K562 (cell line): ENCODE data around the gene SDS. TPM values are rescaled to one million over a fixed set of nuclear protein-coding genes. Genes with fewer than 3 reads are reported as not detected.

Experiments
- ATAC-seq: fragments of 200-7000 bp; cut with Tn5 transposase; 3 replicates; pipeline ENCODE4 v1.9.1; 2020; ENCODE audit warnings: moderate library complexity
- BruUV-seq: library from RNA; stranded (reverse); fragments of 400-500 nt; replicated peaks from 2 replicates; lab custom pipeline; 2021; lab: Mats Ljungman, UMichigan
- CTCF ChIA-PET: fragments of 300-600 bp; formaldehyde crosslinking; extraction: SDS; loops from one replicate; lab custom pipeline; 2021; ENCODE audit warnings: low intra/inter-chr PET ratio; lab: Yijun Ruan, JAX
- POLR2A ChIA-PET: fragments of 300-600, 350-650 bp; sonication (Branson Sonifier 250); formaldehyde crosslinking; extraction: SDS; loops from one replicate; lab custom pipeline; 2021; ENCODE audit warnings: antibody characterized with exemption, inconsistent platforms; lab: Yijun Ruan, JAX
- DNase-seq, 4 experiments: peaks; one replicate each; pipeline versions ENCODE4 v3.0.0 to v3.0.0-alpha.2; 2011 to 2018; ENCODE audit warnings: low spot score in 3 of 4, mixed read lengths in 3 of 4; ENCODE audit errors: extremely low read depth in 1 of 4
- FAIRE-seq: peaks from 2 replicates; lab custom pipeline; 2011; peaks lifted over from hg19 to GRCh38; lab: Jason Lieb, UNC
- H2AFZ ChIP-seq: 2 replicates; pipeline ENCODE4 v1.6.0; 2011; ENCODE audit warnings: low read depth, low read length, control low read depth, inconsistent platforms
- H3K27ac ChIP-seq: fragments of 200-600 bp; 3 replicates; pipeline ENCODE4 v1.8.0; 2011; ENCODE audit warnings: low read depth, mild to moderate bottlenecking, control low read depth, inconsistent platforms, low read length, moderate library complexity, mixed read lengths; ENCODE audit errors: extremely low read depth
- H3K27me3 ChIP-seq, 2 experiments: fragments of 300-600 bp in 1 of 2; 2 replicates in 1 of 2; 3 replicates in 1 of 2; pipeline versions ENCODE4 v1.6.0 to v1.8.0; 2011; ENCODE audit warnings: inconsistent platforms in 2 of 2, low read length in 2 of 2, mild to moderate bottlenecking in 1 of 2, mixed read lengths in 1 of 2, moderate library complexity in 1 of 2; ENCODE audit not compliant: control insufficient read depth in 2 of 2, insufficient read depth in 2 of 2
- H3K36me3 ChIP-seq: fragments of 300-600 bp; 3 replicates; pipeline ENCODE4 v1.8.0; 2011; ENCODE audit warnings: mild to moderate bottlenecking, low read length, inconsistent platforms; ENCODE audit not compliant: control insufficient read depth, insufficient read depth
- H3K4me1 ChIP-seq, 2 experiments: fragments of 200-600 bp in 1 of 2; replicated peaks in 1 of 2; 2 replicates in 1 of 2; 3 replicates in 1 of 2; pipeline versions ENCODE4 v1.5.1 to v1.8.0; 2011; ENCODE audit warnings: inconsistent platforms in 2 of 2, low read length in 2 of 2, mild to moderate bottlenecking in 1 of 2, mixed read lengths in 1 of 2, moderate library complexity in 1 of 2; ENCODE audit not compliant: control insufficient read depth in 2 of 2, insufficient read depth in 2 of 2
- H3K4me2 ChIP-seq: 2 replicates; pipeline ENCODE4 v1.6.1; 2011; ENCODE audit warnings: low read length, control low read depth, inconsistent platforms, mixed read lengths; ENCODE audit not compliant: insufficient read depth
- H3K4me3 ChIP-seq: fragments of 200-600 bp; sonication (generic), shearing (Covaris generic); 2 replicates; pipeline ENCODE4 v1.5.1; 2016; ENCODE audit warnings: control low read depth, inconsistent platforms
- H3K79me2 ChIP-seq: fragments of 200-600 bp; 3 replicates; pipeline ENCODE4 v1.8.0; 2011; ENCODE audit warnings: low read length, inconsistent platforms; ENCODE audit not compliant: control insufficient read depth, insufficient read depth
- H3K9ac ChIP-seq, 2 experiments: 2 replicates each; pipeline versions ENCODE4 v1.6.0 to v1.6.1; 2011; ENCODE audit warnings: low read depth in 2 of 2, low read length in 2 of 2, control low read depth in 1 of 2, inconsistent platforms in 1 of 2, mild to moderate bottlenecking in 1 of 2, mixed read lengths in 1 of 2; ENCODE audit not compliant: insufficient read depth in 1 of 2
- H3K9me1 ChIP-seq: one replicate; pipeline ENCODE4 v1.6.0; 2011; ENCODE audit warnings: inconsistent platforms, mild to moderate bottlenecking, low read length, moderate library complexity; ENCODE audit not compliant: control insufficient read depth, insufficient read depth
- H3K9me3 ChIP-seq: replicated peaks from 2 replicates; pipeline ENCODE4 v1.5.1; 2011; ENCODE audit warnings: low read depth, low read length, inconsistent platforms; ENCODE audit not compliant: control insufficient read depth, insufficient read depth
- H4K20me1 ChIP-seq: replicated peaks from 2 replicates; pipeline ENCODE4 v1.6.1; 2011; ENCODE audit warnings: low read length, inconsistent platforms, mixed read lengths; ENCODE audit not compliant: control insufficient read depth, insufficient read depth
- BCOR ChIP-seq: fragments of 450-650 bp; IDR thresholded peaks from 2 replicates; pipeline ENCODE4 v1.6.1; 2016
- POLR3G ChIP-seq: IDR thresholded peaks from 2 replicates; pipeline ENCODE4 v1.6.1; 2011; ENCODE audit not compliant: insufficient read length, insufficient replicate concordance; ENCODE audit errors: extremely low read depth
- PPARD ChIP-seq: fragments of 250-450 bp; sonication (Bioruptor Pico); IDR thresholded peaks from 2 replicates; pipeline ENCODE4 v1.8.0; 2022; ENCODE audit warnings: inconsistent platforms, mild to moderate bottlenecking, moderate library complexity
- PTTG1 ChIP-seq: fragments of 450-650 bp; IDR thresholded peaks from 2 replicates; pipeline ENCODE4 v1.6.1; 2016; ENCODE audit warnings: low read depth, mild to moderate bottlenecking, missing genetic modification characterization, missing compliant biosample characterization
- RBM14 ChIP-seq: fragments of 200-400 bp; formaldehyde crosslinking; IDR thresholded peaks from 2 replicates; pipeline ENCODE4 v1.6.1; 2018; ENCODE audit warnings: low read depth, mild to moderate bottlenecking, low read length, moderate library complexity, borderline replicate concordance; ENCODE audit not compliant: insufficient read depth
- RFX5 ChIP-seq: IDR thresholded peaks from 2 replicates; pipeline ENCODE4 v1.6.1; 2011; ENCODE audit warnings: low read depth, mild to moderate bottlenecking, improper control_type of control experiment, low read length
- SMARCA5 ChIP-seq: fragments of 450-650 bp; IDR thresholded peaks from 2 replicates; pipeline ENCODE4 v1.6.1; 2016
- SP1 ChIP-seq: sonication (generic); formaldehyde crosslinking; IDR thresholded peaks from 2 replicates; pipeline ENCODE4 v1.8.1; 2022; ENCODE audit warnings: mild to moderate bottlenecking, missing genetic modification reagents
- TAF9B ChIP-seq: fragments of 450-650 bp; IDR thresholded peaks from 2 replicates; pipeline ENCODE4 v1.6.1; 2018; ENCODE audit warnings: mild to moderate bottlenecking; ENCODE audit not compliant: partially characterized antibody
- ZNF174 ChIP-seq: fragments of 250-450 bp; sonication (Bioruptor Pico); IDR thresholded peaks from 2 replicates; pipeline ENCODE4 v1.4.0; 2020; ENCODE audit warnings: mild to moderate bottlenecking
- WGBS: fragments of 100-300 bp; shearing (Covaris generic); methylation state at CpG from one replicate; pipeline ENCODE4 v1.1.6; 2016; ENCODE audit warnings: low coverage, mixed read lengths; ENCODE audit not compliant: insufficient coverage; ENCODE audit errors: missing lambda C conversion rate; 5-methylcytosine and 5-hydroxymethylcytosine counted together
- in situ Hi-C: fragments of 300-500 bp; cut with MboI; formaldehyde crosslinking; loops from 4 replicates; pipeline ENCODE4 v1.15.0; 2018; ENCODE audit warnings: inconsistent platforms, mixed read lengths
- intact Hi-C: fragments of 100-400 bp; cut with micrococcal nuclease; formaldehyde crosslinking; loops from 2 replicates; pipeline ENCODE4 v1.14.2; 2022
- polyA plus RNA-seq, 8 experiments: library from polyadenylated mRNA; depleted of rRNA in 4 of 8; stranded (reverse) in 5 of 8; unstranded in 3 of 8; fragments of >200 nt; fragmentation: Nextera tagmentation in 2 of 8; fragmentation: Illumina TruSeq in 1 of 8; extraction: Ambion mirVana in 2 of 8; extraction: Trizol in 1 of 8; gene quantifications; 2 replicates each; pipeline versions ENCODE4 v1.2.1 to v1.2.3, GENCODE V29; 2011 to 2014; ENCODE audit warnings: inconsistent platforms in 1 of 8, missing spikeins in 1 of 8
- total RNA-seq, 7 experiments: library from RNA; depleted of rRNA in 6 of 7; stranded (reverse); fragments of >200 nt in 6 of 7; fragmentation: Illumina TruSeq in 2 of 7; extraction: Trizol in 2 of 7; gene quantifications; 2 replicates each; pipeline versions ENCODE4 v1.2.1 to v1.2.3, GENCODE V29; 2011 to 2021; ENCODE audit warnings: low replicate concordance in 1 of 7
- TF ChIP-seq, protein P1 (sequence below), 2 experiments: fragments of 450-650 bp; conservative IDR thresholded peaks; 2 replicates each; pipeline ENCODE4 v1.6.1; 2017; ENCODE audit warnings: mild to moderate bottlenecking in 2 of 2, moderate library complexity in 2 of 2
- TF ChIP-seq, protein P2 (sequence below): fragments of 450-650 bp; IDR thresholded peaks from 2 replicates; pipeline ENCODE4 v1.6.1; 2017; ENCODE audit warnings: mild to moderate bottlenecking, moderate library complexity
- TF ChIP-seq, protein P3 (sequence below): sonication (generic); formaldehyde crosslinking; IDR thresholded peaks from 2 replicates; pipeline ENCODE4 v1.8.0; 2022; ENCODE audit warnings: missing genetic modification reagents, mild to moderate bottlenecking, borderline replicate concordance
- TF ChIP-seq, protein P4 (sequence below), 3 experiments: IDR thresholded peaks in 2 of 3; conservative IDR thresholded peaks in 1 of 3; 2 replicates each; pipeline ENCODE4 v1.5.1; 2011 to 2012; ENCODE audit warnings: low read length in 3 of 3, mild to moderate bottlenecking in 3 of 3, control low read depth in 2 of 3, improper control_type of control experiment in 1 of 3, inconsistent platforms in 1 of 3, low read depth in 1 of 3, mixed read lengths in 1 of 3, moderate library complexity in 1 of 3; ENCODE audit not compliant: insufficient read depth in 2 of 3

SDS gene
- total and polyA plus RNA-seq, 9 of the 15 experiments (the other 6 are each of a cell fraction or from before 2014, with no cell fraction given), result 0.07 to 1.1 (median 0.12) TPM; not detected in 1

DNA sequence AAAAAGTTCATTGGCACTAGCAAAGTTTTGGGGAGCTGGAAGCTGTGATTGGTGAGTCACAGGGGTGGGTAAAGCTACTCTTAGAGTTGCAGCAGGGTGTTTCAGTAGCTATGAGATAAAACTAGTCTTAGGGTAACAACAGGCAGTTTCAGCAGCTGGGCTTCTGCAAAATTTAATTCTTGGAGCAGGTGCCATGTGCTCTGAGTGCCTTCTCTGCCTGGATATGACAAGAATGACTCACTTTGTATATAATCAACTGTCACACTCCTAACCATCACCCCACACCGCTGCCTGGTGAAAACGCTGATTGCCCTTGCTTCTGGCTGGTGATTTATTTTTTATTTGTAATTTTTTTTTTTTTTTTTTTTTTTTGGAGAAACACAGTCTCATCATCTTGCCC, 55.8 kb downstream of the SDS start (continued):
- TF ChIP-seq, protein P1, sequence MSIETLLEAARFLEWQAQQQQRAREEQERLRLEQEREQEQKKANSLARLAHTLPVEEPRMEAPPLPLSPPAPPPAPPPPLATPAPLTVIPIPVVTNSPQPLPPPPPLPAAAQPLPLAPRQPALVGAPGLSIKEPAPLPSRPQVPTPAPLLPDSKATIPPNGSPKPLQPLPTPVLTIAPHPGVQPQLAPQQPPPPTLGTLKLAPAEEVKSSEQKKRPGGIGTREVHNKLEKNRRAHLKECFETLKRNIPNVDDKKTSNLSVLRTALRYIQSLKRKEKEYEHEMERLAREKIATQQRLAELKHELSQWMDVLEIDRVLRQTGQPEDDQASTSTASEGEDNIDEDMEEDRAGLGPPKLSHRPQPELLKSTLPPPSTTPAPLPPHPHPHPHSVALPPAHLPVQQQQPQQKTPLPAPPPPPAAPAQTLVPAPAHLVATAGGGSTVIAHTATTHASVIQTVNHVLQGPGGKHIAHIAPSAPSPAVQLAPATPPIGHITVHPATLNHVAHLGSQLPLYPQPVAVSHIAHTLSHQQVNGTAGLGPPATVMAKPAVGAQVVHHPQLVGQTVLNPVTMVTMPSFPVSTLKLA (conservative IDR thresholded peaks at IDR 0.05), result peak in 1 of 2 experiments; percentile 48; a peak in 1 of 4 replicates
- no peak for TF ChIP-seq RFX5

DNA sequence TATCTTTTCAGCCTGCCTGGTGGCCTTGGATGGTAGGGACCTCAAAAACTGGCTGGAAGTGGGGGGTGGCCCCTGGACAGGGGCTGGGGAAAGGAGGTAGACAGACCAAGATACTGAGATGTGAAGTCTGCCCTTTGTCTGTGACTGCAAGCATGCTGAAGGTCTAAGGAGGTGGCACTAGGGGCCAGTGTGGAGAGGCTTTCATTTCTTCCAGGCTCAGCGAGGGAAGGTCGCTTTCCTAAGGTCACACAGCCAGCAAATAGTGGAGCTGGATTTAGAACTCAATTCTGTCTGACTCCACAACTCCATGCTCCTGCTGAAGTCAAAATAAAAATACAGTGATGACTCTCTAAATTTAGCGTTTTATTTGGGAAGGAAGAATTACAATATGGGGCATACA, 56.6 kb downstream of the SDS start:
- no peaks in the 10 kb centered on the region for H3K79me2 ChIP-seq
- DNase-seq, result no peak
- BruUV-seq, result no TSS peak
- no peaks in the 10 kb centered on the region for H4K20me1 ChIP-seq
- H3K9ac ChIP-seq, result no peak overlapping the region
- ATAC-seq, result peak; percentile 77
- POLR2A ChIA-PET, result interaction anchor here (2.3 kb wide), 1 partner anchor 12 kb away, joined by 5 read pairs; the partner anchor contains the start of gene SLC8B1
- intact Hi-C loops (no loop called here), in situ Hi-C loops (no loop called here)
- no peak for FAIRE-seq
- H3K9me1 ChIP-seq, result no peaks in the 10 kb centered on the region
- no peaks in the 10 kb centered on the region for H3K9me3 ChIP-seq
- no peaks in the 10 kb centered on the region for H3K27me3 ChIP-seq
- H3K4me3 ChIP-seq, result no peak overlapping the region
- CTCF ChIA-PET, result no interaction called here
- no peaks in the 10 kb centered on the region for H3K36me3 ChIP-seq
- H2AFZ ChIP-seq, result no peak overlapping the region
- H3K27ac ChIP-seq, result 0 out of 3 replicates have a peak overlapping the region, but pooled peaks have one; percentile 17
- WGBS, result 46% methylated on average over 3 of the region's 3 CpGs
- peaks cover 14 to 19% of the 10 kb centered on the region in 2 experiments for H3K4me1 ChIP-seq
- no peak overlapping the region for H3K4me2 ChIP-seq
- TF ChIP-seq, protein P2, sequence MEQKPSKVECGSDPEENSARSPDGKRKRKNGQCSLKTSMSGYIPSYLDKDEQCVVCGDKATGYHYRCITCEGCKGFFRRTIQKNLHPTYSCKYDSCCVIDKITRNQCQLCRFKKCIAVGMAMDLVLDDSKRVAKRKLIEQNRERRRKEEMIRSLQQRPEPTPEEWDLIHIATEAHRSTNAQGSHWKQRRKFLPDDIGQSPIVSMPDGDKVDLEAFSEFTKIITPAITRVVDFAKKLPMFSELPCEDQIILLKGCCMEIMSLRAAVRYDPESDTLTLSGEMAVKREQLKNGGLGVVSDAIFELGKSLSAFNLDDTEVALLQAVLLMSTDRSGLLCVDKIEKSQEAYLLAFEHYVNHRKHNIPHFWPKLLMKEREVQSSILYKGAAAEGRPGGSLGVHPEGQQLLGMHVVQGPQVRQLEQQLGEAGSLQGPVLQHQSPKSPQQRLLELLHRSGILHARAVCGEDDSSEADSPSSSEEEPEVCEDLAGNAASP, result no peak
- TF ChIP-seq, protein P3, sequence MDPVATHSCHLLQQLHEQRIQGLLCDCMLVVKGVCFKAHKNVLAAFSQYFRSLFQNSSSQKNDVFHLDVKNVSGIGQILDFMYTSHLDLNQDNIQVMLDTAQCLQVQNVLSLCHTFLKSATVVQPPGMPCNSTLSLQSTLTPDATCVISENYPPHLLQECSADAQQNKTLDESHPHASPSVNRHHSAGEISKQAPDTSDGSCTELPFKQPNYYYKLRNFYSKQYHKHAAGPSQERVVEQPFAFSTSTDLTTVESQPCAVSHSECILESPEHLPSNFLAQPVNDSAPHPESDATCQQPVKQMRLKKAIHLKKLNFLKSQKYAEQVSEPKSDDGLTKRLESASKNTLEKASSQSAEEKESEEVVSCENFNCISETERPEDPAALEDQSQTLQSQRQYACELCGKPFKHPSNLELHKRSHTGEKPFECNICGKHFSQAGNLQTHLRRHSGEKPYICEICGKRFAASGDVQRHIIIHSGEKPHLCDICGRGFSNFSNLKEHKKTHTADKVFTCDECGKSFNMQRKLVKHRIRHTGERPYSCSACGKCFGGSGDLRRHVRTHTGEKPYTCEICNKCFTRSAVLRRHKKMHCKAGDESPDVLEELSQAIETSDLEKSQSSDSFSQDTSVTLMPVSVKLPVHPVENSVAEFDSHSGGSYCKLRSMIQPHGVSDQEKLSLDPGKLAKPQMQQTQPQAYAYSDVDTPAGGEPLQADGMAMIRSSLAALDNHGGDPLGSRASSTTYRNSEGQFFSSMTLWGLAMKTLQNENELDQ, result no peak
- TF ChIP-seq ZNF174 (CRISPR knock-in tag) (no peak), BCOR (peak; percentile 54; the same call in 1 of the 2 replicates), PPARD (CRISPR knock-in tag) (no peak), SP1 (CRISPR knock-in tag) (peak; percentile 24; the same call in 1 of the 2 replicates), SMARCA5 (peak; percentile 31; the same call in 1 of the 2 replicates), PTTG1 (tag) (no peak), RBM14 (no peak), TAF9B (no peak), POLR3G (no peak)
- TF ChIP-seq, protein P4, sequence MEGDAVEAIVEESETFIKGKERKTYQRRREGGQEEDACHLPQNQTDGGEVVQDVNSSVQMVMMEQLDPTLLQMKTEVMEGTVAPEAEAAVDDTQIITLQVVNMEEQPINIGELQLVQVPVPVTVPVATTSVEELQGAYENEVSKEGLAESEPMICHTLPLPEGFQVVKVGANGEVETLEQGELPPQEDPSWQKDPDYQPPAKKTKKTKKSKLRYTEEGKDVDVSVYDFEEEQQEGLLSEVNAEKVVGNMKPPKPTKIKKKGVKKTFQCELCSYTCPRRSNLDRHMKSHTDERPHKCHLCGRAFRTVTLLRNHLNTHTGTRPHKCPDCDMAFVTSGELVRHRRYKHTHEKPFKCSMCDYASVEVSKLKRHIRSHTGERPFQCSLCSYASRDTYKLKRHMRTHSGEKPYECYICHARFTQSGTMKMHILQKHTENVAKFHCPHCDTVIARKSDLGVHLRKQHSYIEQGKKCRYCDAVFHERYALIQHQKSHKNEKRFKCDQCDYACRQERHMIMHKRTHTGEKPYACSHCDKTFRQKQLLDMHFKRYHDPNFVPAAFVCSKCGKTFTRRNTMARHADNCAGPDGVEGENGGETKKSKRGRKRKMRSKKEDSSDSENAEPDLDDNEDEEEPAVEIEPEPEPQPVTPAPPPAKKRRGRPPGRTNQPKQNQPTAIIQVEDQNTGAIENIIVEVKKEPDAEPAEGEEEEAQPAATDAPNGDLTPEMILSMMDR (IDR thresholded peaks at IDR 0.05 in 2 of 3, conservative IDR thresholded peaks at IDR 0.05 in 1 of 3; ENCODE audit: insufficient read depth in 2 of 3, low read depth in 1 of 3, low read length in 3 of 3), result peak in 2 of 3 experiments; percentile 4 to 12; a peak in 1 of 6 replicates
